GM19468 (cell line): Measurements from ENCODE around the gene PTPRK.
A peak's percentile ranks its signal among the peaks of the same experiment; 100 is the strongest.

Experiments used
- ATAC-seq: cut with Tn5 transposase; IDR thresholded peaks from one replicate; pipeline ENCODE4 v1.9.1; 2021; ENCODE audit warnings: mild to moderate bottlenecking, moderate library complexity, moderate number of reproducible peaks; ENCODE audit not compliant: unreplicated experiment; ENCODE audit errors: extremely low read depth

The PTPRK gene

GRCh38 chr6:128517124-128517523, 3.3 kb downstream of the PTPRK start:
- no peak for ATAC-seq

GRCh38 chr6:128516514-128516898, 3.9 kb downstream of the PTPRK start:
- no peak for ATAC-seq

- ATAC-seq = no peak
Observed at GRCh38 chr6:128515550-128516513, 4.6 kb downstream of the PTPRK start.

- no peak for ATAC-seq
Observed at GRCh38 chr6:128513878-128514277, 6.5 kb downstream of the PTPRK start.

- ATAC-seq = no peak
Observed at GRCh38 chr6:128512296-128512695, 8.1 kb downstream of the PTPRK start.

- ATAC-seq = peak; percentile 56
Observed at GRCh38 chr6:128511506-128511905, 8.9 kb downstream of the PTPRK start.

- no peak for ATAC-seq
Observed at GRCh38 chr6:128509709-128510108, 10.7 kb downstream of the PTPRK start.

- ATAC-seq = no peak
Observed at GRCh38 chr6:128508588-128509296, 11.7 kb downstream of the PTPRK start.

- no peak for ATAC-seq
Observed at GRCh38 chr6:128507337-128508310, 12.8 kb downstream of the PTPRK start.

GRCh38 chr6:128505603-128506002, 14.8 kb downstream of the PTPRK start:
- no peak for ATAC-seq

GRCh38 chr6:128504003-128504654, 16.3 kb downstream of the PTPRK start:
- no peak for ATAC-seq

- no peak for ATAC-seq
Observed at GRCh38 chr6:128500749-128501600, 19.4 kb downstream of the PTPRK start.

GRCh38 chr6:128500014-128500413, 20.4 kb downstream of the PTPRK start:
- ATAC-seq = no peak

GRCh38 chr6:128499079-128499731, 21.2 kb downstream of the PTPRK start:
- no peak for ATAC-seq

GRCh38 chr6:128498234-128498633, 22.2 kb downstream of the PTPRK start:
- ATAC-seq = no peak

GRCh38 chr6:128495536-128496333, 24.7 kb downstream of the PTPRK start:
- ATAC-seq = no peak

- ATAC-seq = no peak
Observed at GRCh38 chr6:128494440-128494839, 26.0 kb downstream of the PTPRK start.
